ENCODE measurements around the gene ZNF516. TPM values are rescaled to one million over a fixed set of nuclear protein-coding genes. Genes with fewer than 3 reads are reported as not detected.

The ZNF516 gene
- total and polyA plus RNA-seq, 2 of the 13 experiments (the other 11 are each of a cell fraction or from before 2014, with no cell fraction given): 16.6 to 18.7 TPM

- TF ChIP-seq ZNF30 (CRISPR knock-in tag; IDR thresholded peaks at IDR 0.05): no peak
- TF ChIP-seq EP300 (IDR thresholded peaks at IDR 0.05; ENCODE audit: low read depth in 2 of 2, low read length in 2 of 2): no peak
- peak; percentile 55; the same call in 1 of the 2 replicates for TF ChIP-seq EP300 (CRISPR knock-in tag; IDR thresholded peaks at IDR 0.05; ENCODE audit: borderline replicate concordance)
- TF ChIP-seq GMEB2 (CRISPR knock-in tag; IDR thresholded peaks at IDR 0.05; ENCODE audit: low read depth): no peak
- no peak for TF ChIP-seq ARNT2 (CRISPR knock-in tag; IDR thresholded peaks at IDR 0.05; ENCODE audit: low read depth)
- TF ChIP-seq MAF1 (CRISPR knock-in tag; IDR thresholded peaks at IDR 0.05; ENCODE audit: borderline replicate concordance): no peak
- no peak for TF ChIP-seq ZNF513 (CRISPR knock-in tag; conservative IDR thresholded peaks at IDR 0.05)
- no peak for TF ChIP-seq SMAD9 (CRISPR knock-in tag; IDR thresholded peaks at IDR 0.05)
- no peak for TF ChIP-seq ZNF460 (CRISPR knock-in tag; IDR thresholded peaks at IDR 0.05; ENCODE audit: borderline replicate concordance)
- TF ChIP-seq SPEN (CRISPR knock-in tag; IDR thresholded peaks at IDR 0.05; ENCODE audit: low read depth): no peak
- no peak for TF ChIP-seq CHCHD3 (CRISPR knock-in tag; IDR thresholded peaks at IDR 0.05)
- TF ChIP-seq CREB1 (IDR thresholded peaks at IDR 0.05): no peak
- no peak for TF ChIP-seq CREB1 (CRISPR knock-in tag; IDR thresholded peaks at IDR 0.05)
- TF ChIP-seq YEATS4 (CRISPR knock-in tag; IDR thresholded peaks at IDR 0.05; ENCODE audit: borderline replicate concordance): no peak
- TF ChIP-seq ZNF350 (CRISPR knock-in tag; IDR thresholded peaks at IDR 0.05; ENCODE audit: borderline replicate concordance, low read depth): peak; percentile 68
- no peak for TF ChIP-seq ZNF260 (CRISPR knock-in tag; IDR thresholded peaks at IDR 0.05; ENCODE audit: borderline replicate concordance, low read depth)
- TF ChIP-seq ZNF770 (CRISPR knock-in tag; IDR thresholded peaks at IDR 0.05): peak; percentile 62
- peak; percentile 91 for TF ChIP-seq CEBPG (CRISPR knock-in tag; IDR thresholded peaks at IDR 0.05)
- no peak for TF ChIP-seq NCOA5 (CRISPR knock-in tag; IDR thresholded peaks at IDR 0.05)
- no peak for TF ChIP-seq ZNF572 (CRISPR knock-in tag; IDR thresholded peaks at IDR 0.05)
- TF ChIP-seq ZNF264 (CRISPR knock-in tag; IDR thresholded peaks at IDR 0.05): no peak
- 0 out of 2 replicates have a peak, but pooled peaks have one; percentile 20 for TF ChIP-seq CTCF (CRISPR knock-in tag; IDR thresholded peaks at IDR 0.05)
- peak; percentile 65 for TF ChIP-seq RBM22 (optimal IDR thresholded peaks at IDR 0.05; ENCODE audit: low read length)
Observed at GRCh38 chr18:76351961-76352581, 143.0 kb downstream of the ZNF516 start (continued).
